Loucy (cell line): ENCODE results near the gene SND1.

ENCODE experiments used
- EZH2phosphoT487 ChIP-seq: fragments of 200-600 bp; IDR thresholded peaks from 2 replicates; pipeline ENCODE4 v1.6.1; 2018; ENCODE audit warnings: antibody characterized with exemption, mild to moderate bottlenecking, moderate library complexity, borderline replicate concordance
- TF ChIP-seq, protein P1 (sequence below): fragments of 200-600 bp; sonication (generic); conservative IDR thresholded peaks from 2 replicates; pipeline ENCODE4 v1.5.1; 2014; ENCODE audit warnings: mild to moderate bottlenecking, antibody characterized with exemption, low read length

GRCh38 chr7:128131115-128131514, 479.1 kb downstream of the SND1 start:
- TF ChIP-seq, protein P1, sequence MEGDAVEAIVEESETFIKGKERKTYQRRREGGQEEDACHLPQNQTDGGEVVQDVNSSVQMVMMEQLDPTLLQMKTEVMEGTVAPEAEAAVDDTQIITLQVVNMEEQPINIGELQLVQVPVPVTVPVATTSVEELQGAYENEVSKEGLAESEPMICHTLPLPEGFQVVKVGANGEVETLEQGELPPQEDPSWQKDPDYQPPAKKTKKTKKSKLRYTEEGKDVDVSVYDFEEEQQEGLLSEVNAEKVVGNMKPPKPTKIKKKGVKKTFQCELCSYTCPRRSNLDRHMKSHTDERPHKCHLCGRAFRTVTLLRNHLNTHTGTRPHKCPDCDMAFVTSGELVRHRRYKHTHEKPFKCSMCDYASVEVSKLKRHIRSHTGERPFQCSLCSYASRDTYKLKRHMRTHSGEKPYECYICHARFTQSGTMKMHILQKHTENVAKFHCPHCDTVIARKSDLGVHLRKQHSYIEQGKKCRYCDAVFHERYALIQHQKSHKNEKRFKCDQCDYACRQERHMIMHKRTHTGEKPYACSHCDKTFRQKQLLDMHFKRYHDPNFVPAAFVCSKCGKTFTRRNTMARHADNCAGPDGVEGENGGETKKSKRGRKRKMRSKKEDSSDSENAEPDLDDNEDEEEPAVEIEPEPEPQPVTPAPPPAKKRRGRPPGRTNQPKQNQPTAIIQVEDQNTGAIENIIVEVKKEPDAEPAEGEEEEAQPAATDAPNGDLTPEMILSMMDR, result no peak
- TF ChIP-seq EZH2phosphoT487, result no peak
